ENCODE measurements around the gene BRINP2.

Gene BRINP2

GRCh38 chr1:177274687-177275211 is 104.0 kb downstream of the BRINP2 start:
- ATAC-seq, result no peak
- TF ChIP-seq OSR1 (CRISPR knock-in tag; IDR thresholded peaks at IDR 0.05) (no peak), PPARA (CRISPR knock-in tag; IDR thresholded peaks at IDR 0.05; ENCODE audit: borderline replicate concordance) (no peak), ZNF70 (CRISPR knock-in tag; IDR thresholded peaks at IDR 0.05) (no peak), ISL1 (CRISPR knock-in tag; IDR thresholded peaks at IDR 0.05) (no peak), ZNF565 (CRISPR knock-in tag; conservative IDR thresholded peaks at IDR 0.05; ENCODE audit: low read depth) (no peak), CSRNP3 (CRISPR knock-in tag; IDR thresholded peaks at IDR 0.05) (no peak), ZC3H10 (CRISPR knock-in tag; IDR thresholded peaks at IDR 0.05) (no peak), BACH2 (CRISPR knock-in tag; IDR thresholded peaks at IDR 0.05; ENCODE audit: borderline replicate concordance) (no peak), TCF4 (CRISPR knock-in tag; IDR thresholded peaks at IDR 0.05; ENCODE audit: borderline replicate concordance) (no peak), ESRRG (CRISPR knock-in tag; IDR thresholded peaks at IDR 0.05) (no peak)
- TF ChIP-seq, protein P1, sequence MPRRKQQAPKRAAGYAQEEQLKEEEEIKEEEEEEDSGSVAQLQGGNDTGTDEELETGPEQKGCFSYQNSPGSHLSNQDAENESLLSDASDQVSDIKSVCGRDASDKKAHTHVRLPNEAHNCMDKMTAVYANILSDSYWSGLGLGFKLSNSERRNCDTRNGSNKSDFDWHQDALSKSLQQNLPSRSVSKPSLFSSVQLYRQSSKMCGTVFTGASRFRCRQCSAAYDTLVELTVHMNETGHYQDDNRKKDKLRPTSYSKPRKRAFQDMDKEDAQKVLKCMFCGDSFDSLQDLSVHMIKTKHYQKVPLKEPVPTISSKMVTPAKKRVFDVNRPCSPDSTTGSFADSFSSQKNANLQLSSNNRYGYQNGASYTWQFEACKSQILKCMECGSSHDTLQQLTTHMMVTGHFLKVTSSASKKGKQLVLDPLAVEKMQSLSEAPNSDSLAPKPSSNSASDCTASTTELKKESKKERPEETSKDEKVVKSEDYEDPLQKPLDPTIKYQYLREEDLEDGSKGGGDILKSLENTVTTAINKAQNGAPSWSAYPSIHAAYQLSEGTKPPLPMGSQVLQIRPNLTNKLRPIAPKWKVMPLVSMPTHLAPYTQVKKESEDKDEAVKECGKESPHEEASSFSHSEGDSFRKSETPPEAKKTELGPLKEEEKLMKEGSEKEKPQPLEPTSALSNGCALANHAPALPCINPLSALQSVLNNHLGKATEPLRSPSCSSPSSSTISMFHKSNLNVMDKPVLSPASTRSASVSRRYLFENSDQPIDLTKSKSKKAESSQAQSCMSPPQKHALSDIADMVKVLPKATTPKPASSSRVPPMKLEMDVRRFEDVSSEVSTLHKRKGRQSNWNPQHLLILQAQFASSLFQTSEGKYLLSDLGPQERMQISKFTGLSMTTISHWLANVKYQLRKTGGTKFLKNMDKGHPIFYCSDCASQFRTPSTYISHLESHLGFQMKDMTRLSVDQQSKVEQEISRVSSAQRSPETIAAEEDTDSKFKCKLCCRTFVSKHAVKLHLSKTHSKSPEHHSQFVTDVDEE (CRISPR knock-in tag; IDR thresholded peaks at IDR 0.05), result no peak

GRCh38 chr1:177275736-177276135 is 105.0 kb downstream of the BRINP2 start:
- TF ChIP-seq CSRNP3 (CRISPR knock-in tag; IDR thresholded peaks at IDR 0.05) (no peak), RARB (CRISPR knock-in tag; IDR thresholded peaks at IDR 0.05) (no peak)
- no peak for ATAC-seq

DNA sequence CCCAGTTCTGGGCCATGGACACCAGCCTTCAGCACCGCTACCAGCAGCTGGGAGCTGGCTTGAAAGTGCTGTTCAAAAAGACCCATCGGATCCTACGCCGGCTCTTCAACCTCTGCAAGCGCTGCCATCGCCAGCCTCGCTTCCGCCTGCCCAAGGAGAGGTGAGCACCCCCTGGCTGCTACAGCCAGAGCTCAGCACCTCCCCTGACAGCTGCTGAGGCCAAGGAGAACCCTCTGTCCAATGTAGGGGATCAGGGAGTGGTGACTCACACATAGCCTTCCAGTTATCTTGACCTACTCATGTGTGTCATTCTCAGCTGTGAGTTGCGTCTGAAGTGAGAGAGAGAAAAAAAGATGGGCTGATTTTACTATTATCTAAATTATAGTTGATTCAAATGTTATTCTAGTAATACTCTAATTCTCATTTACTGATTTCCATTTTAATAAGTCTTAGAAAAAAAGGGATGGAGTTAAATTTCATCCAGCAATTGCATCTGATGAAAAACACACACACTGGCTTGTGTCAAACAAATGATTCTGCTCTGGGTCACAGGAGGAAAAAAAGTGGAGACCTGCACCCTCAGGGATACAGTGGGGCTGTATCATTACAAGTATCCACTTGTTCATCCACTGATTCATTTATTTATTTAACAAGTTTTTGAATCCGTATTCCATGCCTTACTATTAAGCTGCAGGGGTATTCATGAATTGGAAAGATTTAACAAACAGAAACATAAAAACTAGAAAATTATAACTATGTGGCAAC is 108.0 kb downstream of the BRINP2 start:
- no peak for ATAC-seq
- TF ChIP-seq OSR1 (CRISPR knock-in tag; IDR thresholded peaks at IDR 0.05) (no peak), PPARA (CRISPR knock-in tag; IDR thresholded peaks at IDR 0.05; ENCODE audit: borderline replicate concordance) (no peak), ISL1 (CRISPR knock-in tag; IDR thresholded peaks at IDR 0.05) (no peak), PATZ1 (CRISPR knock-in tag; IDR thresholded peaks at IDR 0.05; ENCODE audit: borderline replicate concordance) (no peak), TCF4 (CRISPR knock-in tag; IDR thresholded peaks at IDR 0.05; ENCODE audit: borderline replicate concordance) (no peak), ZC3H10 (CRISPR knock-in tag; IDR thresholded peaks at IDR 0.05) (no peak), ZNF565 (CRISPR knock-in tag; conservative IDR thresholded peaks at IDR 0.05; ENCODE audit: low read depth) (no peak), ZNF70 (CRISPR knock-in tag; IDR thresholded peaks at IDR 0.05) (no peak), ESRRG (CRISPR knock-in tag; IDR thresholded peaks at IDR 0.05) (no peak), RARB (CRISPR knock-in tag; IDR thresholded peaks at IDR 0.05) (no peak)

GRCh38 chr1:177281901-177282300 is 111.1 kb downstream of the BRINP2 start:
- no peak for ATAC-seq
- TF ChIP-seq TCF4 (CRISPR knock-in tag; IDR thresholded peaks at IDR 0.05; ENCODE audit: borderline replicate concordance) (no peak), PATZ1 (CRISPR knock-in tag; IDR thresholded peaks at IDR 0.05; ENCODE audit: borderline replicate concordance) (no peak), ZFP30 (CRISPR knock-in tag; IDR thresholded peaks at IDR 0.05) (no peak), ZC3H10 (CRISPR knock-in tag; IDR thresholded peaks at IDR 0.05) (no peak), ISL1 (CRISPR knock-in tag; IDR thresholded peaks at IDR 0.05) (no peak), BACH2 (CRISPR knock-in tag; IDR thresholded peaks at IDR 0.05; ENCODE audit: borderline replicate concordance) (no peak), SNAI2 (CRISPR knock-in tag; IDR thresholded peaks at IDR 0.05) (no peak), CSRNP3 (CRISPR knock-in tag; IDR thresholded peaks at IDR 0.05) (no peak), POU6F1 (CRISPR knock-in tag; IDR thresholded peaks at IDR 0.05; ENCODE audit: borderline replicate concordance, low read depth) (no peak)
